ENCODE data around the gene POLN.

GRCh38 chr4:2090642-2091041 lies 151.3 kb downstream of the POLN start:
- no peak for TF ChIP-seq ZNF331 (CRISPR knock-in tag; IDR thresholded peaks at IDR 0.05; ENCODE audit: low read depth)
- no peak for TF ChIP-seq CREB1 (CRISPR knock-in tag; IDR thresholded peaks at IDR 0.05; ENCODE audit: low read depth)
- TF ChIP-seq CTCF (conservative IDR thresholded peaks at IDR 0.05; ENCODE audit: low read depth in 2 of 2) = no peak
